Gastroesophageal sphincter (tissue), 3 donors: ENCODE results near the gene PIK3R5.

Experiments
- EP300 ChIP-seq: sonication (generic); formaldehyde crosslinking; IDR thresholded peaks from one replicate; pipeline ENCODE4 v1.6.1; 2017; ENCODE audit warnings: antibody characterized with exemption, mild to moderate bottlenecking
- POLR2A ChIP-seq, 2 donors: fragments of 450-650 bp; IDR thresholded peaks; one replicate each; pipeline ENCODE4 v1.6.1; 2017; ENCODE audit warnings: antibody characterized with exemption in 2 of 2, mild to moderate bottlenecking in 2 of 2, moderate library complexity in 1 of 2
- POLR2AphosphoS5 ChIP-seq: sonication (generic); formaldehyde crosslinking; IDR thresholded peaks from one replicate; pipeline ENCODE4 v1.6.1; 2017; ENCODE audit warnings: antibody characterized with exemption
- TF ChIP-seq, protein P1 (sequence below), 4 experiments: fragments of 200-600 bp in 2 of 4; fragments of 450-650 bp in 2 of 4; sonication (generic) in 1 of 4; IDR thresholded peaks; one replicate each; pipeline ENCODE4 v1.5.1; 2017 to 2019; ENCODE audit warnings: antibody characterized with exemption in 4 of 4, mild to moderate bottlenecking in 2 of 4, moderate library complexity in 2 of 4

- TF ChIP-seq, protein P1, sequence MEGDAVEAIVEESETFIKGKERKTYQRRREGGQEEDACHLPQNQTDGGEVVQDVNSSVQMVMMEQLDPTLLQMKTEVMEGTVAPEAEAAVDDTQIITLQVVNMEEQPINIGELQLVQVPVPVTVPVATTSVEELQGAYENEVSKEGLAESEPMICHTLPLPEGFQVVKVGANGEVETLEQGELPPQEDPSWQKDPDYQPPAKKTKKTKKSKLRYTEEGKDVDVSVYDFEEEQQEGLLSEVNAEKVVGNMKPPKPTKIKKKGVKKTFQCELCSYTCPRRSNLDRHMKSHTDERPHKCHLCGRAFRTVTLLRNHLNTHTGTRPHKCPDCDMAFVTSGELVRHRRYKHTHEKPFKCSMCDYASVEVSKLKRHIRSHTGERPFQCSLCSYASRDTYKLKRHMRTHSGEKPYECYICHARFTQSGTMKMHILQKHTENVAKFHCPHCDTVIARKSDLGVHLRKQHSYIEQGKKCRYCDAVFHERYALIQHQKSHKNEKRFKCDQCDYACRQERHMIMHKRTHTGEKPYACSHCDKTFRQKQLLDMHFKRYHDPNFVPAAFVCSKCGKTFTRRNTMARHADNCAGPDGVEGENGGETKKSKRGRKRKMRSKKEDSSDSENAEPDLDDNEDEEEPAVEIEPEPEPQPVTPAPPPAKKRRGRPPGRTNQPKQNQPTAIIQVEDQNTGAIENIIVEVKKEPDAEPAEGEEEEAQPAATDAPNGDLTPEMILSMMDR (IDR thresholded peaks at IDR 0.05): no peak
- TF ChIP-seq POLR2A (IDR thresholded peaks at IDR 0.05) (no peak), POLR2AphosphoS5 (no peak), EP300 (no peak)
Measured at GRCh38 chr17:8869114-8869815, 96.2 kb downstream of the PIK3R5 start.
